Spleen (tissue), 7 donors: ENCODE data around the gene RYR2.

Experiments
- CTCF ChIP-seq, 11 experiments: fragments of 200-600 bp in 7 of 11; fragments of 450-650 bp in 4 of 11; sonication (generic) in 4 of 11; IDR thresholded peaks in 8 of 11; conservative IDR thresholded peaks in 3 of 11; 1 replicate in 7 of 11; 2 replicates in 4 of 11; pipeline versions ENCODE4 v1.4.0 to v1.8.0; 2016 to 2021; ENCODE audit warnings: antibody characterized with exemption in 11 of 11, inconsistent platforms in 4 of 11, mild to moderate bottlenecking in 1 of 11
- POLR2A ChIP-seq, 3 donors: fragments of 450-650 bp; IDR thresholded peaks; one replicate each; pipeline ENCODE4 v1.5.1; 2017; ENCODE audit warnings: antibody characterized with exemption in 3 of 3, mild to moderate bottlenecking in 1 of 3
- donor health status: DM: no; HTN: no; CAD: no; lungs with moderate emphysema.
- donor health status: DM: no; HTN: no; CAD: no.
- donor health status: DM: no; HTN: no; CAD: no.

GRCh38 chr1:237237721-237238120 is 195.7 kb downstream of the RYR2 start:
- TF ChIP-seq CTCF (IDR thresholded peaks at IDR 0.05 in 8 of 11, conservative IDR thresholded peaks at IDR 0.05 in 3 of 11) (no peak), POLR2A (IDR thresholded peaks at IDR 0.05) (no peak)
